ENCODE measurements around the gene TBCB.

The TBCB gene

GRCh38 chr19:36152019-36152351 is 36.7 kb downstream of the TBCB start:
- H3K9me3 ChIP-seq (replicated peaks in 1 of 2; ENCODE audit: control insufficient read depth in 2 of 2, insufficient read depth in 1 of 2, low read depth in 1 of 2, low read length in 2 of 2) = no peaks in the 10 kb centered on the region
- no peak for DNase-seq (ENCODE audit: low spot score)
- no CpG with 5 or more reads among the region's 16 CpGs for WGBS, 2 donors (ENCODE audit: extremely low coverage in 2 of 2, insufficient read length in 2 of 2, insufficient replicate concordance in 1 of 2)
- no peaks in the 10 kb centered on the region for H3K27me3 ChIP-seq (ENCODE audit: control insufficient read depth in 3 of 3, insufficient read depth in 3 of 3, low read depth in 1 of 3, low read length in 3 of 3)
- H2BK120ac ChIP-seq (ENCODE audit: low read depth, low read length) = no peak overlapping the region
- H2AK5ac ChIP-seq (ENCODE audit: low read depth, low read length) = no peak overlapping the region
- H3K4me3 ChIP-seq (ENCODE audit: low read length in 2 of 2) = no peak overlapping the region
- H3K4ac ChIP-seq (ENCODE audit: low read length) = no peak overlapping the region
- H2BK5ac ChIP-seq (ENCODE audit: low read length) = no peak overlapping the region
- H3K36me3 ChIP-seq (replicated peaks in 1 of 2; ENCODE audit: control insufficient read depth in 2 of 2, insufficient read depth in 2 of 2, low read length in 2 of 2) = peaks cover 29 to 47% of the 10 kb centered on the region in 2 donors
- no peak overlapping the region for H3K27ac ChIP-seq (replicated peaks; ENCODE audit: low read length)
- no peak overlapping the region for H3K18ac ChIP-seq (ENCODE audit: low read length)
- H3K14ac ChIP-seq (ENCODE audit: low read length) = no peak overlapping the region
- H3K4me2 ChIP-seq (ENCODE audit: insufficient read depth, low read length, poor library complexity, severe bottlenecking) = no peak overlapping the region
- peaks cover 2% of the 10 kb centered on the region for H3K79me1 ChIP-seq (ENCODE audit: low read depth, low read length)
- H3K9ac ChIP-seq (ENCODE audit: low read depth, low read length, poor library complexity) = no peak overlapping the region
- H2BK12ac ChIP-seq (ENCODE audit: low read length) = no peak overlapping the region
- H2BK15ac ChIP-seq (ENCODE audit: low read length) = no peak overlapping the region
- no peak overlapping the region for H4K91ac ChIP-seq (ENCODE audit: low read depth, low read length, poor library complexity)
- H4K8ac ChIP-seq (ENCODE audit: low read depth, low read length) = no peak overlapping the region
- H3K23ac ChIP-seq (ENCODE audit: low read depth, low read length, poor library complexity) = peak overlapping the region; percentile 73
- H2AFZ ChIP-seq (ENCODE audit: low read length) = no peak overlapping the region
- no peaks in the 10 kb centered on the region for H3K4me1 ChIP-seq (ENCODE audit: control insufficient read depth in 2 of 2, insufficient read depth in 1 of 2, low read depth in 1 of 2, low read length in 2 of 2)

GRCh38 chr19:36152352-36153091 is 37.3 kb downstream of the TBCB start, which contains the start of gene COX7A1:
Gene COX7A1 (minus strand): TSS chr19:36152447. CDS start chr19:36152407, 40 bp downstream.
- H3K23ac ChIP-seq (ENCODE audit: low read depth, low read length, poor library complexity) = peak within 1 kb of the TSS; percentile 96
- no peak for DNase-seq (ENCODE audit: low spot score)
- H4K8ac ChIP-seq (ENCODE audit: low read depth, low read length) = peak within 1 kb of the TSS; percentile 99
- peaks cover 2% of the 10 kb centered on the region for H3K79me1 ChIP-seq (ENCODE audit: low read depth, low read length)
- no peak within 1 kb of the TSS for H2AFZ ChIP-seq (ENCODE audit: low read length)
- no peak within 1 kb of the TSS for H3K4me2 ChIP-seq (ENCODE audit: insufficient read depth, low read length, poor library complexity, severe bottlenecking)
- H3K4me1 ChIP-seq (ENCODE audit: control insufficient read depth in 2 of 2, insufficient read depth in 1 of 2, low read depth in 1 of 2, low read length in 2 of 2) = no peaks in the 10 kb centered on the region
- H4K91ac ChIP-seq (ENCODE audit: low read depth, low read length, poor library complexity) = no peak within 1 kb of the TSS
- H2BK120ac ChIP-seq (ENCODE audit: low read depth, low read length) = no peak within 1 kb of the TSS
- H3K4ac ChIP-seq (ENCODE audit: low read length) = no peak within 1 kb of the TSS
- peak within 1 kb of the TSS; percentile 41 for H2BK12ac ChIP-seq (ENCODE audit: low read length)
- no peak within 1 kb of the TSS for H3K9ac ChIP-seq (ENCODE audit: low read depth, low read length, poor library complexity)
- no peak within 1 kb of the TSS for H3K14ac ChIP-seq (ENCODE audit: low read length)
- H3K4me3 ChIP-seq (ENCODE audit: low read length in 2 of 2) = peak within 1 kb of the TSS in 1 of 2 donors; percentile 6
- peaks cover 26 to 44% of the 10 kb centered on the region in 2 donors for H3K36me3 ChIP-seq (replicated peaks in 1 of 2; ENCODE audit: control insufficient read depth in 2 of 2, insufficient read depth in 2 of 2, low read length in 2 of 2)
- no peak within 1 kb of the TSS for H2BK15ac ChIP-seq (ENCODE audit: low read length)
- H3K9me3 ChIP-seq (replicated peaks in 1 of 2; ENCODE audit: control insufficient read depth in 2 of 2, insufficient read depth in 1 of 2, low read depth in 1 of 2, low read length in 2 of 2) = no peaks in the 10 kb centered on the region
- no peaks in the 10 kb centered on the region for H3K27me3 ChIP-seq (ENCODE audit: control insufficient read depth in 3 of 3, insufficient read depth in 3 of 3, low read depth in 1 of 3, low read length in 3 of 3)
- no CpG with 5 or more reads among the region's 40 CpGs for WGBS, 2 donors (ENCODE audit: extremely low coverage in 2 of 2, insufficient read length in 2 of 2, insufficient replicate concordance in 1 of 2)
- no peak within 1 kb of the TSS for H2BK5ac ChIP-seq (ENCODE audit: low read length)
- H3K27ac ChIP-seq (replicated peaks; ENCODE audit: low read length) = no peak within 1 kb of the TSS
- peak within 1 kb of the TSS; percentile 28 for H3K18ac ChIP-seq (ENCODE audit: low read length)
- no peak within 1 kb of the TSS for H2AK5ac ChIP-seq (ENCODE audit: low read depth, low read length)

- H2BK120ac ChIP-seq (ENCODE audit: low read depth, low read length) = no peak overlapping the region
- H3K36me3 ChIP-seq (replicated peaks in 1 of 2; ENCODE audit: control insufficient read depth in 2 of 2, insufficient read depth in 2 of 2, low read length in 2 of 2) = peaks cover 23 to 38% of the 10 kb centered on the region in 2 donors
- WGBS, 2 donors (ENCODE audit: extremely low coverage in 2 of 2, insufficient read length in 2 of 2, insufficient replicate concordance in 1 of 2) = no CpG with 5 or more reads among the region's 10 CpGs
- no peak overlapping the region for H3K4me2 ChIP-seq (ENCODE audit: insufficient read depth, low read length, poor library complexity, severe bottlenecking)
- no peak overlapping the region for H4K8ac ChIP-seq (ENCODE audit: low read depth, low read length)
- H2BK5ac ChIP-seq (ENCODE audit: low read length) = no peak overlapping the region
- H2AK5ac ChIP-seq (ENCODE audit: low read depth, low read length) = no peak overlapping the region
- no peak overlapping the region for H4K91ac ChIP-seq (ENCODE audit: low read depth, low read length, poor library complexity)
- H3K27me3 ChIP-seq (ENCODE audit: control insufficient read depth in 3 of 3, insufficient read depth in 3 of 3, low read depth in 1 of 3, low read length in 3 of 3) = no peaks in the 10 kb centered on the region
- DNase-seq (ENCODE audit: low spot score) = no peak
- H3K14ac ChIP-seq (ENCODE audit: low read length) = no peak overlapping the region
- H3K23ac ChIP-seq (ENCODE audit: low read depth, low read length, poor library complexity) = no peak overlapping the region
- H3K18ac ChIP-seq (ENCODE audit: low read length) = no peak overlapping the region
- H3K9me3 ChIP-seq (replicated peaks in 1 of 2; ENCODE audit: control insufficient read depth in 2 of 2, insufficient read depth in 1 of 2, low read depth in 1 of 2, low read length in 2 of 2) = no peaks in the 10 kb centered on the region
- H3K4me3 ChIP-seq (ENCODE audit: low read length in 2 of 2) = no peak overlapping the region
- H2BK15ac ChIP-seq (ENCODE audit: low read length) = no peak overlapping the region
- H3K79me1 ChIP-seq (ENCODE audit: low read depth, low read length) = peaks cover 2% of the 10 kb centered on the region
- H3K4ac ChIP-seq (ENCODE audit: low read length) = no peak overlapping the region
- no peak overlapping the region for H2AFZ ChIP-seq (ENCODE audit: low read length)
- H3K27ac ChIP-seq (replicated peaks; ENCODE audit: low read length) = no peak overlapping the region
- no peak overlapping the region for H2BK12ac ChIP-seq (ENCODE audit: low read length)
- no peak overlapping the region for H3K9ac ChIP-seq (ENCODE audit: low read depth, low read length, poor library complexity)
- H3K4me1 ChIP-seq (ENCODE audit: control insufficient read depth in 2 of 2, insufficient read depth in 1 of 2, low read depth in 1 of 2, low read length in 2 of 2) = no peaks in the 10 kb centered on the region
Measured at GRCh38 chr19:36153126-36153525, 37.9 kb downstream of the TBCB start.

- Histone ChIP-seq H3K9me3 (replicated peaks in 1 of 2; ENCODE audit: control insufficient read depth in 2 of 2, insufficient read depth in 1 of 2, low read depth in 1 of 2, low read length in 2 of 2) (peaks cover 0 to 1% of the 10 kb centered on the region in 2 donors), H2AK5ac (ENCODE audit: low read depth, low read length) (no peak overlapping the region), H2BK12ac (ENCODE audit: low read length) (no peak overlapping the region), H4K8ac (ENCODE audit: low read depth, low read length) (no peak overlapping the region), H3K18ac (ENCODE audit: low read length) (no peak overlapping the region), H2BK15ac (ENCODE audit: low read length) (no peak overlapping the region), H4K91ac (ENCODE audit: low read depth, low read length, poor library complexity) (no peak overlapping the region), H3K4me2 (ENCODE audit: insufficient read depth, low read length, poor library complexity, severe bottlenecking) (no peak overlapping the region), H3K27ac (replicated peaks; ENCODE audit: low read length) (no peak overlapping the region), H3K23ac (ENCODE audit: low read depth, low read length, poor library complexity) (no peak overlapping the region), H2BK5ac (ENCODE audit: low read length) (no peak overlapping the region), H2BK120ac (ENCODE audit: low read depth, low read length) (no peak overlapping the region), H3K79me1 (ENCODE audit: low read depth, low read length) (peaks cover 3% of the 10 kb centered on the region), H2AFZ (ENCODE audit: low read length) (no peak overlapping the region), H3K4me1 (ENCODE audit: control insufficient read depth in 2 of 2, insufficient read depth in 1 of 2, low read depth in 1 of 2, low read length in 2 of 2) (peaks cover 0 to 5% of the 10 kb centered on the region in 2 donors), H3K36me3 (replicated peaks in 1 of 2; ENCODE audit: control insufficient read depth in 2 of 2, insufficient read depth in 2 of 2, low read length in 2 of 2) (peaks cover 3 to 11% of the 10 kb centered on the region in 2 donors), H3K4ac (ENCODE audit: low read length) (no peak overlapping the region), H3K9ac (ENCODE audit: low read depth, low read length, poor library complexity) (no peak overlapping the region), H3K27me3 (ENCODE audit: control insufficient read depth in 3 of 3, insufficient read depth in 3 of 3, low read depth in 1 of 3, low read length in 3 of 3) (no peaks in the 10 kb centered on the region), H3K4me3 (ENCODE audit: low read length in 2 of 2) (no peak overlapping the region), H3K14ac (ENCODE audit: low read length) (no peak overlapping the region)
- no peak for DNase-seq (ENCODE audit: low spot score)
- no CpG with 5 or more reads among the region's 7 CpGs for WGBS, 2 donors (ENCODE audit: extremely low coverage in 2 of 2, insufficient read length in 2 of 2, insufficient replicate concordance in 1 of 2)
Measured at GRCh38 chr19:36160821-36161596, 45.7 kb downstream of the TBCB start.

Data from neuronal stem cell (in vitro differentiated cells).